ENCODE measurements around the gene CD101.

- no peak for TF ChIP-seq CTCF (conservative IDR thresholded peaks at IDR 0.05; ENCODE audit: low read depth in 2 of 2)
- TF ChIP-seq POLR2AphosphoS5 (IDR thresholded peaks at IDR 0.05; ENCODE audit: low read depth) = no peak
- no peak for TF ChIP-seq EZH2phosphoT487 (IDR thresholded peaks at IDR 0.05; ENCODE audit: unreplicated experiment)
- TF ChIP-seq EZH2 (IDR thresholded peaks at IDR 0.05; ENCODE audit: low read depth, unreplicated experiment) = no peak
- TF ChIP-seq CREB1 (CRISPR knock-in tag; IDR thresholded peaks at IDR 0.05; ENCODE audit: low read depth) = no peak
- TF ChIP-seq REST (IDR thresholded peaks at IDR 0.05; ENCODE audit: unreplicated experiment) = no peak
- no peak for TF ChIP-seq ZNF114 (CRISPR knock-in tag; IDR thresholded peaks at IDR 0.05)
- no peak for TF ChIP-seq STAT1 (IDR thresholded peaks at IDR 0.05; ENCODE audit: unreplicated experiment)
- TF ChIP-seq ZNF331 (CRISPR knock-in tag; IDR thresholded peaks at IDR 0.05; ENCODE audit: low read depth) = no peak
- no peak for TF ChIP-seq ETS1 (IDR thresholded peaks at IDR 0.05)
- TF ChIP-seq JUNB (IDR thresholded peaks at IDR 0.05; ENCODE audit: unreplicated experiment) = no peak
- no peak for TF ChIP-seq ZNF462 (CRISPR knock-in tag; IDR thresholded peaks at IDR 0.05)
Measured at GRCh38 chr1:117022114-117022513, 20.6 kb downstream of the CD101 start.

Measured in GM23338 (cell line).